PC-3 (cell line): ENCODE measurements around the gene HLA-A. TPM values are rescaled to one million over a fixed set of nuclear protein-coding genes. Genes with fewer than 3 reads are reported as not detected.

Experiments used
- ATAC-seq: fragments of 200-7000 bp; cut with Tn5 transposase; 2 replicates; pipeline ENCODE4 v1.9.1; 2020; ENCODE audit warnings: mild to moderate bottlenecking, moderate library complexity
- BruUV-seq: library from RNA; stranded (reverse); fragments of 400-500 nt; replicated peaks from 2 replicates; lab custom pipeline; 2021; lab: Mats Ljungman, UMichigan
- CTCF ChIA-PET: fragments of 300-600 bp; sonication (Branson Sonifier 250); formaldehyde crosslinking; loops from one replicate; lab custom pipeline; 2022; ENCODE audit warnings: antibody characterized with exemption; lab: Charles Lee
- POLR2A ChIA-PET: fragments of 300-600 bp; sonication (Branson Sonifier 250); formaldehyde crosslinking; loops from one replicate; lab custom pipeline; 2022; ENCODE audit warnings: antibody characterized with exemption; ENCODE audit not compliant: unreplicated experiment; lab: Charles Lee
- DNase-seq: peaks from one replicate; pipeline ENCODE4 v3.0.0-alpha.2; 2015
- H2AFZ ChIP-seq: fragments of 300-600 bp; sonication (generic); 2 replicates; pipeline ENCODE4 v1.6.0; 2016; ENCODE audit warnings: antibody characterized with exemption, low read length
- H3F3A ChIP-seq: fragments of 300-600 bp; sonication (generic); one replicate; pipeline ENCODE4 v1.6.0; 2017; ENCODE audit warnings: antibody characterized with exemption, low read length, control low read depth, mild to moderate bottlenecking; ENCODE audit not compliant: unreplicated experiment
- H3K27ac ChIP-seq: fragments of 300-600 bp; sonication (generic); 2 replicates; pipeline ENCODE4 v1.5.1; 2016; ENCODE audit warnings: mild to moderate bottlenecking, low read length
- H3K27me3 ChIP-seq: fragments of 300-600 bp; sonication (generic); 2 replicates; pipeline ENCODE4 v1.6.1; 2016; ENCODE audit warnings: low read length, mixed read lengths
- H3K36me3 ChIP-seq: fragments of 300-600 bp; sonication (generic); 2 replicates; pipeline ENCODE4 v1.6.1; 2016; ENCODE audit warnings: low read depth, mixed run types, low read length, mixed read lengths
- H3K4me1 ChIP-seq: fragments of 300-600 bp; sonication (generic); 2 replicates; pipeline ENCODE4 v1.5.1; 2016; ENCODE audit warnings: low read length; ENCODE audit not compliant: insufficient read depth
- H3K4me2 ChIP-seq: fragments of 300-600 bp; sonication (generic); 2 replicates; pipeline ENCODE4 v1.6.0; 2016; ENCODE audit warnings: low read length
- H3K4me3 ChIP-seq: fragments of 300-600 bp; sonication (generic); 2 replicates; pipeline ENCODE4 v1.5.1; 2016; ENCODE audit warnings: mild to moderate bottlenecking, low read length, mixed read lengths
- H3K79me2 ChIP-seq: fragments of 300-600 bp; sonication (generic); 2 replicates; pipeline ENCODE4 v1.6.1; 2017; ENCODE audit warnings: low read length, mixed read lengths
- H3K9ac ChIP-seq: fragments of 300-600 bp; sonication (generic); 2 replicates; pipeline ENCODE4 v1.6.0; 2016; ENCODE audit warnings: mild to moderate bottlenecking, low read length
- H3K9me2 ChIP-seq: fragments of 300-600 bp; sonication (generic); replicated peaks from 2 replicates; pipeline ENCODE4 v1.6.1; 2016; ENCODE audit warnings: mixed run types, low read length, mixed read lengths
- H3K9me3 ChIP-seq: fragments of 300-600 bp; sonication (generic); 2 replicates; pipeline ENCODE4 v1.6.1; 2016; ENCODE audit warnings: low read length, mixed read lengths
- H4K20me1 ChIP-seq: fragments of 300-600 bp; sonication (generic); 2 replicates; pipeline ENCODE4 v1.6.1; 2016; ENCODE audit warnings: low read length, mixed read lengths
- CTCF ChIP-seq: fragments of 300-600 bp; sonication (generic); conservative IDR thresholded peaks from 2 replicates; pipeline ENCODE4 v1.5.1; 2017; ENCODE audit warnings: antibody characterized with exemption, low read depth, mild to moderate bottlenecking, low read length
- EZH2 ChIP-seq: fragments of 300-600 bp; sonication (generic); IDR thresholded peaks from one replicate; pipeline ENCODE4 v1.6.1; 2017; ENCODE audit warnings: antibody characterized with exemption, mild to moderate bottlenecking, low read length; ENCODE audit not compliant: unreplicated experiment
- EZH2phosphoT487 ChIP-seq: fragments of 300-600 bp; sonication (generic); IDR thresholded peaks from 2 replicates; pipeline ENCODE4 v1.6.1; 2018; ENCODE audit warnings: mild to moderate bottlenecking, antibody characterized with exemption, low read length, borderline replicate concordance
- intact Hi-C: fragments of 100-400 bp; cut with micrococcal nuclease; formaldehyde crosslinking; loops from 2 replicates; pipeline ENCODE4 v1.9.0; 2023
- total RNA-seq: library from RNA; depleted of rRNA; stranded (reverse); fragments of >200 nt; gene quantifications from 2 replicates; pipeline ENCODE4 v1.2.3, GENCODE V29; 2014

The HLA-A gene
- total RNA-seq, 1 experiment from 2014 or later = 426 TPM

- Histone ChIP-seq H3K9ac (no peak overlapping the region), H3K4me3 (no peak overlapping the region), H3K9me2 (no peaks in the 10 kb centered on the region), H2AFZ (no peak overlapping the region), H3K36me3 (no peaks in the 10 kb centered on the region), H3K4me1 (no peaks in the 10 kb centered on the region), H3F3A (no peaks in the 10 kb centered on the region), H3K79me2 (no peaks in the 10 kb centered on the region), H3K9me3 (no peaks in the 10 kb centered on the region), H3K4me2 (no peak overlapping the region), H3K27me3 (no peaks in the 10 kb centered on the region), H4K20me1 (no peaks in the 10 kb centered on the region), H3K27ac (peak overlapping the region; percentile 30; the same call in 1 of the 2 replicates)
- intact Hi-C loops = no loop called here
- ATAC-seq (peak; percentile 82), DNase-seq (peak; percentile 60)
- POLR2A ChIA-PET = interaction anchor here (0.6 kb wide), 1 partner anchor 13 kb away, joined by 4 read pairs; no protein-coding TSS in a partner anchor
- TF ChIP-seq EZH2 = no peak
- TF ChIP-seq CTCF = no peak
- TF ChIP-seq EZH2phosphoT487 = no peak
- no TSS peak for BruUV-seq
- CTCF ChIA-PET = no interaction called here
Observed at GRCh38 chr6:29953001-29953441, 10.7 kb downstream of the HLA-A start.

- H3K27ac ChIP-seq = 0 out of 2 replicates have a peak overlapping the region, but pooled peaks have one; percentile 18
- no peak overlapping the region for H3K4me2 ChIP-seq
- no peak overlapping the region for H3K9ac ChIP-seq
- H3K4me3 ChIP-seq = no peak overlapping the region
- H3K4me1 ChIP-seq = no peaks in the 10 kb centered on the region
- no peaks in the 10 kb centered on the region for H3K27me3 ChIP-seq
- no peak for DNase-seq
- BruUV-seq = no TSS peak
- H3K79me2 ChIP-seq = no peaks in the 10 kb centered on the region
- ATAC-seq = no peak
- intact Hi-C loops = no loop called here
- POLR2A ChIA-PET = no interaction called here
- TF ChIP-seq EZH2 (no peak), CTCF (no peak), EZH2phosphoT487 (no peak)
- no peaks in the 10 kb centered on the region for H3F3A ChIP-seq
- no peaks in the 10 kb centered on the region for H3K9me3 ChIP-seq
- H4K20me1 ChIP-seq = no peaks in the 10 kb centered on the region
- no peak overlapping the region for H2AFZ ChIP-seq
- H3K36me3 ChIP-seq = no peaks in the 10 kb centered on the region
- CTCF ChIA-PET = no interaction called here
- H3K9me2 ChIP-seq = no peaks in the 10 kb centered on the region
Observed at GRCh38 chr6:29953686-29954085, 11.4 kb downstream of the HLA-A start.

- H3K4me3 ChIP-seq = no peak overlapping the region
- DNase-seq = no peak
- intact Hi-C loops = no loop called here
- no peak overlapping the region for H3K4me2 ChIP-seq
- ChIA-PET POLR2A (no interaction called here), CTCF (no interaction called here)
- H3K9me3 ChIP-seq = no peaks in the 10 kb centered on the region
- no peaks in the 10 kb centered on the region for H3K27me3 ChIP-seq
- no peaks in the 10 kb centered on the region for H4K20me1 ChIP-seq
- ATAC-seq = no peak
- no TSS peak for BruUV-seq
- H3F3A ChIP-seq = no peaks in the 10 kb centered on the region
- no peaks in the 10 kb centered on the region for H3K36me3 ChIP-seq
- no peak overlapping the region for H2AFZ ChIP-seq
- no peak overlapping the region for H3K9ac ChIP-seq
- TF ChIP-seq CTCF (no peak), EZH2phosphoT487 (no peak), EZH2 (no peak)
- H3K27ac ChIP-seq = no peak overlapping the region
- no peaks in the 10 kb centered on the region for H3K4me1 ChIP-seq
- H3K79me2 ChIP-seq = no peaks in the 10 kb centered on the region
- H3K9me2 ChIP-seq = no peaks in the 10 kb centered on the region
Observed at GRCh38 chr6:29954272-29954671, 11.9 kb downstream of the HLA-A start.
